Activated T-cell treated with anti-CD3 and anti-CD28 coated beads, Interleukin-2, amount 50 U/mL, for 72 hours (primary cell): ENCODE results near the gene EXOC4. TPM values are rescaled to one million over a fixed set of nuclear protein-coding genes. Genes with fewer than 3 reads are reported as not detected.

Experiments used
- ATAC-seq, 2 donors: fragments of 150-1000 bp; cut with Tn5 transposase; replicated peaks in 1 of 2; 2 replicates each; pipeline ENCODE4 v1.10.0; 2021; ENCODE audit warnings: moderate library complexity in 2 of 2, mild to moderate bottlenecking in 1 of 2
- DNase-seq, 2 donors: peaks; one replicate each; pipeline ENCODE4 v3.0.0; 2021 to 2022; ENCODE audit warnings: mixed read lengths in 1 of 2
- H3K27ac Mint-ChIP-seq: one replicate; pipeline ENCODE4 v1.8.0; 2022; ENCODE audit warnings: mild to moderate bottlenecking, moderate library complexity, mixed read lengths
- H3K27me3 Mint-ChIP-seq: one replicate; pipeline ENCODE4 v1.8.0; 2022; ENCODE audit warnings: low read depth, mixed read lengths
- H3K36me3 Mint-ChIP-seq, 2 donors: one replicate each; pipeline ENCODE4 v1.8.0; 2022; ENCODE audit warnings: mixed read lengths in 2 of 2, mild to moderate bottlenecking in 1 of 2; ENCODE audit not compliant: insufficient read depth in 2 of 2
- H3K4me1 Mint-ChIP-seq: one replicate; pipeline ENCODE4 v1.8.0; 2022; ENCODE audit warnings: low read depth, mixed read lengths
- H3K4me3 Mint-ChIP-seq, 2 donors: one replicate each; pipeline ENCODE4 v1.8.0; 2022; ENCODE audit warnings: mild to moderate bottlenecking in 2 of 2, mixed read lengths in 2 of 2, moderate library complexity in 2 of 2
- H3K9me3 Mint-ChIP-seq, 2 donors: one replicate each; pipeline ENCODE4 v1.8.0; 2022; ENCODE audit warnings: mixed read lengths in 2 of 2
- total RNA-seq, 2 donors: library from RNA; stranded (reverse); gene quantifications; one replicate each; pipeline ENCODE4 v1.2.3, GENCODE V29; 2022

EXOC4 gene
- total RNA-seq, 2 donors from 2014 or later = 74.1 to 76.3 TPM

GRCh38 chr7:133552079-133552478, 299.2 kb downstream of the EXOC4 start:
- Mint-ChIP-seq H3K27me3 (no peaks in the 10 kb centered on the region), H3K4me1 (no peaks in the 10 kb centered on the region), H3K9me3 (no peaks in the 10 kb centered on the region), H3K27ac (no peak overlapping the region), H3K4me3 (no peak overlapping the region), H3K36me3 (no peaks in the 10 kb centered on the region)
- ATAC-seq (no peak), DNase-seq (no peak)

- DNase-seq (no peak), ATAC-seq (no peak)
- Mint-ChIP-seq H3K36me3 (no peaks in the 10 kb centered on the region), H3K9me3 (no peaks in the 10 kb centered on the region), H3K27me3 (no peaks in the 10 kb centered on the region), H3K4me1 (no peaks in the 10 kb centered on the region), H3K27ac (no peak overlapping the region), H3K4me3 (no peak overlapping the region)
These were observed 301.5 kb downstream of the EXOC4 start for GRCh38 chr7:133554330-133554729.

GRCh38 chr7:133556048-133556447, 303.2 kb downstream of the EXOC4 start:
- Mint-ChIP-seq H3K27me3 (no peaks in the 10 kb centered on the region), H3K9me3 (no peaks in the 10 kb centered on the region), H3K27ac (no peak overlapping the region), H3K4me3 (no peak overlapping the region), H3K36me3 (no peaks in the 10 kb centered on the region), H3K4me1 (no peaks in the 10 kb centered on the region)
- DNase-seq = no peak
- no peak for ATAC-seq

GRCh38 chr7:133556553-133556952, 303.7 kb downstream of the EXOC4 start:
- H3K36me3 Mint-ChIP-seq = no peaks in the 10 kb centered on the region
- DNase-seq (no peak), ATAC-seq (no peak)
- no peaks in the 10 kb centered on the region for H3K4me1 Mint-ChIP-seq
- no peaks in the 10 kb centered on the region for H3K9me3 Mint-ChIP-seq
- no peak overlapping the region for H3K4me3 Mint-ChIP-seq
- H3K27ac Mint-ChIP-seq = no peak overlapping the region
- H3K27me3 Mint-ChIP-seq = no peaks in the 10 kb centered on the region

GRCh38 chr7:133560900-133561299, 308.0 kb downstream of the EXOC4 start:
- Mint-ChIP-seq H3K4me1 (no peaks in the 10 kb centered on the region), H3K27ac (peak overlapping the region; percentile 83), H3K27me3 (no peaks in the 10 kb centered on the region), H3K36me3 (peaks cover 1 to 2% of the 10 kb centered on the region in 2 donors), H3K4me3 (no peak overlapping the region), H3K9me3 (no peaks in the 10 kb centered on the region)
- ATAC-seq (peak; percentile 96 to 100), DNase-seq (peak; percentile 8 to 29)

GRCh38 chr7:133561396-133561795, 308.5 kb downstream of the EXOC4 start:
- no peak for DNase-seq
- H3K36me3 Mint-ChIP-seq = peaks cover 1 to 2% of the 10 kb centered on the region in 2 donors
- no peak overlapping the region for H3K4me3 Mint-ChIP-seq
- H3K27ac Mint-ChIP-seq = peak overlapping the region; percentile 83
- no peaks in the 10 kb centered on the region for H3K9me3 Mint-ChIP-seq
- H3K27me3 Mint-ChIP-seq = no peaks in the 10 kb centered on the region
- no peaks in the 10 kb centered on the region for H3K4me1 Mint-ChIP-seq
- no peak for ATAC-seq

- H3K36me3 Mint-ChIP-seq = peaks cover 1 to 2% of the 10 kb centered on the region in 2 donors
- H3K27ac Mint-ChIP-seq = peak overlapping the region; percentile 63
- no peaks in the 10 kb centered on the region for H3K9me3 Mint-ChIP-seq
- DNase-seq (no peak), ATAC-seq (no peak)
- H3K4me1 Mint-ChIP-seq = no peaks in the 10 kb centered on the region
- H3K27me3 Mint-ChIP-seq = no peaks in the 10 kb centered on the region
- no peak overlapping the region for H3K4me3 Mint-ChIP-seq
These were observed 309.7 kb downstream of the EXOC4 start for GRCh38 chr7:133562621-133563020.

- no peaks in the 10 kb centered on the region for H3K27me3 Mint-ChIP-seq
- no peaks in the 10 kb centered on the region for H3K4me1 Mint-ChIP-seq
- no peaks in the 10 kb centered on the region for H3K9me3 Mint-ChIP-seq
- no peak for ATAC-seq
- H3K4me3 Mint-ChIP-seq = no peak overlapping the region
- peaks cover 1 to 2% of the 10 kb centered on the region in 2 donors for H3K36me3 Mint-ChIP-seq
- H3K27ac Mint-ChIP-seq = no peak overlapping the region
- DNase-seq = no peak
These were observed 310.4 kb downstream of the EXOC4 start for GRCh38 chr7:133563251-133563650.

GRCh38 chr7:133564484-133564883, 311.6 kb downstream of the EXOC4 start:
- peaks cover 1 to 2% of the 10 kb centered on the region in 2 donors for H3K36me3 Mint-ChIP-seq
- H3K4me3 Mint-ChIP-seq = no peak overlapping the region
- peak overlapping the region; percentile 17 for H3K27ac Mint-ChIP-seq
- no peaks in the 10 kb centered on the region for H3K9me3 Mint-ChIP-seq
- H3K27me3 Mint-ChIP-seq = no peaks in the 10 kb centered on the region
- no peaks in the 10 kb centered on the region for H3K4me1 Mint-ChIP-seq
- DNase-seq (no peak), ATAC-seq (no peak)

GRCh38 chr7:133568544-133568943, 315.7 kb downstream of the EXOC4 start:
- Mint-ChIP-seq H3K4me3 (no peak overlapping the region), H3K9me3 (no peaks in the 10 kb centered on the region), H3K4me1 (no peaks in the 10 kb centered on the region), H3K27me3 (no peaks in the 10 kb centered on the region), H3K36me3 (peaks cover 1 to 2% of the 10 kb centered on the region in 2 donors), H3K27ac (no peak overlapping the region)
- DNase-seq (no peak), ATAC-seq (no peak)

- Mint-ChIP-seq H3K9me3 (no peaks in the 10 kb centered on the region), H3K4me3 (no peak overlapping the region), H3K27me3 (no peaks in the 10 kb centered on the region), H3K4me1 (no peaks in the 10 kb centered on the region), H3K27ac (no peak overlapping the region), H3K36me3 (peaks cover 0 to 2% of the 10 kb centered on the region in 2 donors)
- ATAC-seq (no peak), DNase-seq (no peak)
These were observed 317.4 kb downstream of the EXOC4 start for GRCh38 chr7:133570321-133570720.

- ATAC-seq (no peak), DNase-seq (no peak)
- Mint-ChIP-seq H3K27me3 (no peaks in the 10 kb centered on the region), H3K36me3 (no peaks in the 10 kb centered on the region), H3K27ac (no peak overlapping the region), H3K4me3 (no peak overlapping the region), H3K9me3 (no peaks in the 10 kb centered on the region), H3K4me1 (no peaks in the 10 kb centered on the region)
These were observed 318.2 kb downstream of the EXOC4 start for GRCh38 chr7:133571076-133571475.

GRCh38 chr7:133572087-133572486, 319.2 kb downstream of the EXOC4 start:
- DNase-seq (no peak), ATAC-seq (peak in 1 of 2 donors; percentile 21)
- Mint-ChIP-seq H3K9me3 (no peaks in the 10 kb centered on the region), H3K27me3 (no peaks in the 10 kb centered on the region), H3K36me3 (no peaks in the 10 kb centered on the region), H3K27ac (peak overlapping the region; percentile 73), H3K4me3 (no peak overlapping the region), H3K4me1 (no peaks in the 10 kb centered on the region)

GRCh38 chr7:133572843-133573242, 320.0 kb downstream of the EXOC4 start:
- ATAC-seq (no peak), DNase-seq (no peak)
- no peaks in the 10 kb centered on the region for H3K36me3 Mint-ChIP-seq
- no peak overlapping the region for H3K4me3 Mint-ChIP-seq
- H3K4me1 Mint-ChIP-seq = no peaks in the 10 kb centered on the region
- H3K27ac Mint-ChIP-seq = peak overlapping the region; percentile 46
- no peaks in the 10 kb centered on the region for H3K27me3 Mint-ChIP-seq
- H3K9me3 Mint-ChIP-seq = no peaks in the 10 kb centered on the region
